WI38 (cell line): ENCODE data around the gene GTF2F2.

Experiments
- H3K4me3 ChIP-seq: 2 replicates; pipeline ENCODE4 v1.5.1; 2011; ENCODE audit warnings: low read depth, mild to moderate bottlenecking, control low read depth, low read length
- TF ChIP-seq, protein P1 (sequence below): IDR thresholded peaks from 2 replicates; pipeline ENCODE4 v1.5.1; 2012; ENCODE audit warnings: low read depth, mild to moderate bottlenecking, control low read depth, low read length

GTF2F2 gene

DNA sequence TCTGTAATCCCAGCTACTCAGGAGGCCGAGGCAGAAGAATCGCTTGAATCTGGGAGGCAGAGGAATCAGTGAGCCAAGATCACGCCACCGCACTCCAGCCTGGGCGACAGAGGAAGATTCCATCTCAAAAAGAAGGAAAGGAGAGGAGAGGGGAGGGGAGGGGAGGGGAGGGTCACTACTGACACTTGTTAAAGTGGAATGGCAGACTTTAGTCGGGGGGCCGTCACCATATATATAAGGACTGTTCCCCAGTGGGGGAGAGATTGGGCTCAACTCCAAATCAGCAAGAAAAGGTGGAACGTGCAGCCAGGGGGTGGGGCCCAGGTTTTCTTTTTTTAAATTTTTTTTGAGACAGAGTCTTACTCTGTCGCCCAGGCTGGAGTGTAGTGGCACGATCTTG, 194.5 kb downstream of the GTF2F2 start:
- H3K4me3 ChIP-seq: no peak overlapping the region
- TF ChIP-seq, protein P1, sequence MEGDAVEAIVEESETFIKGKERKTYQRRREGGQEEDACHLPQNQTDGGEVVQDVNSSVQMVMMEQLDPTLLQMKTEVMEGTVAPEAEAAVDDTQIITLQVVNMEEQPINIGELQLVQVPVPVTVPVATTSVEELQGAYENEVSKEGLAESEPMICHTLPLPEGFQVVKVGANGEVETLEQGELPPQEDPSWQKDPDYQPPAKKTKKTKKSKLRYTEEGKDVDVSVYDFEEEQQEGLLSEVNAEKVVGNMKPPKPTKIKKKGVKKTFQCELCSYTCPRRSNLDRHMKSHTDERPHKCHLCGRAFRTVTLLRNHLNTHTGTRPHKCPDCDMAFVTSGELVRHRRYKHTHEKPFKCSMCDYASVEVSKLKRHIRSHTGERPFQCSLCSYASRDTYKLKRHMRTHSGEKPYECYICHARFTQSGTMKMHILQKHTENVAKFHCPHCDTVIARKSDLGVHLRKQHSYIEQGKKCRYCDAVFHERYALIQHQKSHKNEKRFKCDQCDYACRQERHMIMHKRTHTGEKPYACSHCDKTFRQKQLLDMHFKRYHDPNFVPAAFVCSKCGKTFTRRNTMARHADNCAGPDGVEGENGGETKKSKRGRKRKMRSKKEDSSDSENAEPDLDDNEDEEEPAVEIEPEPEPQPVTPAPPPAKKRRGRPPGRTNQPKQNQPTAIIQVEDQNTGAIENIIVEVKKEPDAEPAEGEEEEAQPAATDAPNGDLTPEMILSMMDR: no peak

DNA sequence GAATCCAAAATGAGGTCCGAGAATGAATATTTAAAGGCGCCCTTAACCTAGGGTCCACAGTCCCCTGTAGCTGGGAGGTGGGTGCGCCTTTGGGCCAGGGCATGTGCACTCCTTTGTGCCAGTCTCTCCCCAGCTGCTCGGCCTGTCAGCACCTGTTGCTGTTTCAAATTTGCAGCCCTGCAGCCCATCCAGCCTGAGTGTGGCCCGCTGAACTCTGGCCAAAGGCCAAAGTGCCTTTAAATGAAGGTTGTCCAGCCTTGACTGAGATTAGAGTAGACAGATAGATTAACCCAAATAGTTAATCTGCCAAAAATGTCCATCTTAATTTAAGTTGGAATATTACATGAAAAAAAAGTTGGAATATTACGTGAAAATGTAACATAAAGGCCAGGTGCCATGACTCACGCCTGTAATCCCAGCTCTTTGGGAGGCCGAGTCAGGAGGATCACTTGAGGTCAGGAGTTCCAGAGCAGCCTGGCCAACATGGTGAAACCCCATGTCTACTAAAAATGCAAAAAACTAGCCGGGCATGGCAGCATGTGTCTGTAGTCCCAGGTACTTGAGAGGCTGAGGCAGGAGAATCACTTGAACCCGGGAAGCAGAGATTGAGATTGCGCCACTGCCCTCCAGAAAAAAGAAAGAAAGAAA, 195.3 kb downstream of the GTF2F2 start:
- TF ChIP-seq, protein P1: no peak

DNA sequence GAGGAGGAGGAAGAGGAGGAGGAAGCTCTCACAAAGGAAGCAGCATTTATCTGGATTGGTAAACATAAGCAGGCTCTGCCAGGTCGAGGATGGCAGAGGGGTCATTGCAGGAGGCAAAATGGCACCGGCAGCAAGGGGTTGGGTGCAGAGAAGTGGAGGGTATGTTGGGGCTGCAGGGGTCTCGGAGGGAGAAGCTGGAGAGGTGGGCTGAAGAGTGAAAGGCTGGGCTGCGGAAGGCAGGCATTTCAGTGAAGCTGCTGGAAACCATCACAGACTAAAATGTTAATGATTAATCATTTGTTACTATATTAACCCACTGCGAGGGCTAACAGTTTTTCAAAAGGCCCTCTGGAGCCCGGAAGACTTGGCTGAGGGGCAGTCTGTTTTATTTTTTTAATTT, 196.0 kb downstream of the GTF2F2 start:
- TF ChIP-seq, protein P1: no peak
- H3K4me3 ChIP-seq: no peak overlapping the region

More for the DNA sequence above, 195.3 kb downstream of the GTF2F2 start:
- no peak overlapping the region for H3K4me3 ChIP-seq

DNA sequence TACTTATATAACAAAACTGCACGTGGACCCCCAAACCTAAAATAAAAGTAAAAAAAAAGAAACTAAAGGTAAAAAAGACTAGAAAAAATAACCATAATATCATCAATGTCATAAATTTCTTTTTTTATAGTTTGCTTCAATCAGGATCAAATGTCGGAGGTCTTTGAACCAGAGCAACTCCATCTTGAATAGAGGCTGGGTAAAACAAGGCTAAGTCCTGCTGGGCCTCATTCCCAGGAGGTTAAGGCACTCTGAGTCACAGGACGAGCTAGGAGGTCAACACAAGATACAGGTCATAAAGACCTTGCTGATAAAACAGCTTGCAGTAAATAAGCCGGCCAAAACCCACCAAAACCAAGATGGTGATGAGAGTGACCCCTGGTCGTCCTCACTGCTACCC, 196.7 kb downstream of the GTF2F2 start:
- no peak overlapping the region for H3K4me3 ChIP-seq
- TF ChIP-seq, protein P1: no peak

DNA sequence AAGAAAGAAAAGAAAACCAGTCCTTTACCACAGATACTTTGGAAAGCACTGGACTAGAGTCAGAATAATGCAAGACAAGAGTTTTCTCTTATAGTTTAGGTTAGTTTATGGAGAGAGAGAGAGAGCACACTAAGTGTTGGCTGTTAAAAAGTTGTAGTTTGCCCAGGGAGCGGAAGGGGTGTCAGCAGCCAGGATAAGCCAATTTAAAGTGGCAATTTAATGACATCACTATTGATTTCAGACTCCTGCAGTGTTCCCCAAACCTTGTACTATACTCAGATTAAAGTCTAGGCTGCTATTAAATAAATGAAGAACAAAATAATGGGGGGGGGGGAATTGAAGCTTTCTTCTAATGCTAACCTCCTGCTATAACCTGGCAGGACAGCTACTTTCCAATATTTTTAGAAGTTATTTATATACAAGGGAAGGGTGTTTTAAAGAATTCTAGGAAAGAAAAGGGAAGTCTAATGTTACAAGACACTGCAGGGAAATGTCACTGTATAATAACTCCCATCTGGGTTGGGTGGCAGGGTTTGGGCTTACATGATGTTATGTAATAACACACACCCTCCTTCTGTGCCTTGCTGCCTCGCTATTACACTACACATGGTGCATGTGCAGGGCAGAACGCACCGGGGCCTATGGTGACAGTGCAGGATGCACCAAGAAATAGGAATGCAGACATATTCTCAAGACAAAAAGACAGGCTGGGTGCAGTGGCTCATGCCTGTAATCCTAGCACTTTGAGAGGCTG, 200.7 kb downstream of the GTF2F2 start:
- TF ChIP-seq, protein P1: no peak
- H3K4me3 ChIP-seq: no peak overlapping the region

DNA sequence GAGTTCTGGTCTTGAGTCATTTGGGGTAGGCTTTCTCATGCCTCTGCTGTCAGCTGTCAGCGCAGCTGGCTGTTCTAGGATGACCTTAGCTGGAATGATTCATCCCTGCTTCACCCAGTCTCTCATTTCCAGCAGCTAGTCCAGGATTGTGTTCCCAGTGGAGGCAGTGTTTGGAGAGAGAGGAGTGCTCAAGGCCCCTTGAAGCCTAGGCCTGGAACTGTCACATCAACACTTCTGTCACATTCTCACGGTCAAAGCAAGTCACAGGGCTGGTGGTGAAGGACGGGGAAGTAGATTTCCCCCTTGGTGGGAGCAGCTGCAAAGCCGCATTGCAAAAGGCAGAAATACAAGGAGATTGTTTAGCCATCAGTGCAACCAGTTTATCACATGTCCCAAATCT, 205.5 kb downstream of the GTF2F2 start:
- TF ChIP-seq, protein P1: no peak
- no peak overlapping the region for H3K4me3 ChIP-seq

DNA sequence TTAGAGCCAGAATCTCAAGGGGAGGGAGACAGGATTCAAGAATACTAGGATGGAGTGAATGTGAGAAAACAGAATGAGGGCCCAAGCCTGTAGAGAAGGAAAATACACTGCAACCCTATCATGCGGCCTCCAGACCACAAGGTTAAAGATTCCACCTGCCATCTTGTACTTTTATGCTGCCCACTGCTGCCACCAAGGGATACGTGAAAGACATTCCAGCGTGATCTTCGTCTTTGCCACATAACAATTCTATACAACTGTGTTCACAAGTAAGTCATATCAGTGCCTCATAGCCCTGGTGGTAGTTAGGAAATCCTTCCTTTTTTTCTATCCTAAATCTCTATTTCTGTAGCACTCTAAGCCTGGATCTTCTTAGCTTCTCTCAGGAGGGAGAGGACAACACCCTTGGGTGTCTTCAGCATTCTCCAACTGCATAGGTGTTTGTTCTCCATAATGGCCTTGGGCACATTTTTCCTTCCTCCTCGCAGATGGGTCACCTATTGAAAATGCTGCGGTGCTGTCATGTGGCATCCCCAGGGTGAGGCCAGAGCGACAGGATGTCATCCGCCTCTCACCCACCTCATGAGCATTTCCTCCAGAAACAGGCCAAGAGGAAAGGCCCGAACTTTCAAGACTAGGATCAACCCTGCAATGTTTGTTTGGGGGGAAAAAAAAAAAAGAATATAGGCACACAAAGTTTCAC, 207.1 kb downstream of the GTF2F2 start:
- TF ChIP-seq, protein P1: no peak
- H3K4me3 ChIP-seq: no peak overlapping the region
